PC-9 (cell line): ENCODE results near the gene ACTN1. TPM values are rescaled to one million over a fixed set of nuclear protein-coding genes. Genes with fewer than 3 reads are reported as not detected.

ENCODE experiments used
- BruUV-seq: library from RNA; stranded (reverse); fragments of 400-500 nt; replicated peaks from 2 replicates; lab custom pipeline; 2021; lab: Mats Ljungman, UMichigan
- CTCF ChIA-PET: fragments of 300-600 bp; sonication (Branson Sonifier 250); formaldehyde crosslinking; loops from one replicate; lab custom pipeline; 2022; ENCODE audit warnings: antibody characterized with exemption; lab: Charles Lee
- POLR2A ChIA-PET: fragments of 300-600 bp; sonication (Branson Sonifier 250); formaldehyde crosslinking; loops from one replicate; lab custom pipeline; 2022; ENCODE audit warnings: antibody characterized with exemption; ENCODE audit not compliant: unreplicated experiment; lab: Charles Lee
- DNase-seq, 2 experiments: peaks; one replicate each; pipeline versions ENCODE4 v3.0.0 to v3.0.0-alpha.2; 2015 to 2022; ENCODE audit warnings: mixed read lengths in 1 of 2
- H2AFZ ChIP-seq: fragments of 200-600 bp; sonication (generic); 2 replicates; pipeline ENCODE4 v1.8.1; 2017; ENCODE audit warnings: antibody characterized with exemption
- H3F3A ChIP-seq: fragments of 200-600 bp; sonication (generic); 2 replicates; pipeline ENCODE4 v1.8.1; 2017; ENCODE audit warnings: antibody characterized with exemption, mild to moderate bottlenecking, low read depth; ENCODE audit not compliant: insufficient read depth
- H3K27ac ChIP-seq: fragments of 200-600 bp; sonication (generic); 2 replicates; pipeline ENCODE4 v1.6.1; 2016; ENCODE audit warnings: mixed run types
- H3K27me3 ChIP-seq: fragments of 200-600 bp; sonication (generic); 2 replicates; pipeline ENCODE4 v1.6.1; 2016; ENCODE audit warnings: low read depth, mixed run types; ENCODE audit not compliant: insufficient read depth
- H3K36me3 ChIP-seq: fragments of 200-600 bp; sonication (generic); 2 replicates; pipeline ENCODE4 v1.6.1; 2016; ENCODE audit warnings: low read depth, mixed run types
- H3K4me1 ChIP-seq: fragments of 200-600 bp; sonication (generic); replicated peaks from 2 replicates; pipeline ENCODE4 v1.6.1; 2016; ENCODE audit warnings: mixed run types; ENCODE audit not compliant: insufficient read depth
- H3K4me2 ChIP-seq: fragments of 200-600 bp; sonication (generic); 2 replicates; pipeline ENCODE4 v1.6.1; 2017; ENCODE audit warnings: mixed run types
- H3K4me3 ChIP-seq: fragments of 200-600 bp; sonication (generic); 2 replicates; pipeline ENCODE4 v1.6.1; 2016; ENCODE audit warnings: mixed run types
- H3K79me2 ChIP-seq: fragments of 200-600 bp; sonication (generic); 2 replicates; pipeline ENCODE4 v1.6.1; 2017; ENCODE audit warnings: low read depth, mixed run types
- H3K9me2 ChIP-seq: fragments of 200-600 bp; sonication (generic); 2 replicates; pipeline ENCODE4 v1.8.1; 2017; ENCODE audit warnings: mild to moderate bottlenecking; ENCODE audit not compliant: insufficient read depth
- H3K9me3 ChIP-seq: fragments of 200-600 bp; sonication (generic); 2 replicates; pipeline ENCODE4 v1.8.1; 2016; ENCODE audit warnings: low read depth; ENCODE audit not compliant: insufficient read depth
- H4K20me1 ChIP-seq: fragments of 200-600 bp; sonication (generic); 2 replicates; pipeline ENCODE4 v1.8.1; 2017; ENCODE audit not compliant: insufficient read depth
- EZH2 ChIP-seq: fragments of 200-600 bp; sonication (generic); IDR thresholded peaks from 2 replicates; pipeline ENCODE4 v1.8.0; 2017; ENCODE audit warnings: antibody characterized with exemption, low read depth
- intact Hi-C: fragments of 100-400 bp; cut with micrococcal nuclease; formaldehyde crosslinking; loops from one replicate; pipeline ENCODE4 v1.10.0; 2022; ENCODE audit not compliant: unreplicated experiment
- total RNA-seq: library from RNA; stranded (reverse); gene quantifications from 2 replicates; pipeline ENCODE4 v1.2.3, GENCODE V29; 2021
- TF ChIP-seq, protein P1 (sequence below): fragments of 200-600 bp; sonication (generic); conservative IDR thresholded peaks from 2 replicates; pipeline ENCODE4 v1.6.1; 2017; ENCODE audit warnings: mixed run types, antibody characterized with exemption, mild to moderate bottlenecking, moderate library complexity

The ACTN1 gene
- total RNA-seq, 1 experiment from 2014 or later: 314 TPM

DNA sequence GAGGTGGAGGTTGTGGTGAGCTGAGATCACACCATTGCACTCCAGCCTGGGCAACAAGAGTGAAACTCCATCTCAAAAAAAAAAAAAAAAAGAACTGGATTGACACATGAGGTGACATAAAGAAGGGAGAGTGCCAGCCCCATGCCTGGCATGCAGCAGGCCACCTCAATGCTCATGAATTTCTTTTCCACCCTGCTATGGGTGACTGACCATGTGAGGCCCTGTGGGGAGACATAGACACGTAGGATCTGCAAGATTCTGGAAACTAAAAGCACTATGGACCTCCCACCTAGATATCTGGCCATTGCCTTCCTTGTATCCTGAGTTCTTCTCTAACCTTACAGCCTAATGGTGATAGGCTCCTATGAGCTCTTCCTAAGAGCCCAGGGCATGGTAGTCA is 5.6 kb upstream of the ACTN1 start:
- Histone ChIP-seq H3K4me2 (no peak overlapping the region), H3K4me3 (no peak overlapping the region), H3K79me2 (0 out of 2 replicates have a peak, but pooled peaks cover 5% of the 10 kb centered on the region), H3K9me3 (no peaks in the 10 kb centered on the region), H3K36me3 (no peaks in the 10 kb centered on the region), H4K20me1 (no peaks in the 10 kb centered on the region), H3K27ac (no peak overlapping the region), H3K4me1 (peaks cover 19% of the 10 kb centered on the region), H2AFZ (no peak overlapping the region), H3F3A (peaks cover 16% of the 10 kb centered on the region; the same call in 1 of the 2 replicates), H3K27me3 (no peaks in the 10 kb centered on the region), H3K9me2 (no peaks in the 10 kb centered on the region)
- POLR2A ChIA-PET: interaction anchor here (0.7 kb wide), 1 partner anchor 214 kb away, joined by 5 read pairs; no protein-coding TSS in a partner anchor
- BruUV-seq: no TSS peak
- no peak for TF ChIP-seq EZH2
- TF ChIP-seq, protein P1, sequence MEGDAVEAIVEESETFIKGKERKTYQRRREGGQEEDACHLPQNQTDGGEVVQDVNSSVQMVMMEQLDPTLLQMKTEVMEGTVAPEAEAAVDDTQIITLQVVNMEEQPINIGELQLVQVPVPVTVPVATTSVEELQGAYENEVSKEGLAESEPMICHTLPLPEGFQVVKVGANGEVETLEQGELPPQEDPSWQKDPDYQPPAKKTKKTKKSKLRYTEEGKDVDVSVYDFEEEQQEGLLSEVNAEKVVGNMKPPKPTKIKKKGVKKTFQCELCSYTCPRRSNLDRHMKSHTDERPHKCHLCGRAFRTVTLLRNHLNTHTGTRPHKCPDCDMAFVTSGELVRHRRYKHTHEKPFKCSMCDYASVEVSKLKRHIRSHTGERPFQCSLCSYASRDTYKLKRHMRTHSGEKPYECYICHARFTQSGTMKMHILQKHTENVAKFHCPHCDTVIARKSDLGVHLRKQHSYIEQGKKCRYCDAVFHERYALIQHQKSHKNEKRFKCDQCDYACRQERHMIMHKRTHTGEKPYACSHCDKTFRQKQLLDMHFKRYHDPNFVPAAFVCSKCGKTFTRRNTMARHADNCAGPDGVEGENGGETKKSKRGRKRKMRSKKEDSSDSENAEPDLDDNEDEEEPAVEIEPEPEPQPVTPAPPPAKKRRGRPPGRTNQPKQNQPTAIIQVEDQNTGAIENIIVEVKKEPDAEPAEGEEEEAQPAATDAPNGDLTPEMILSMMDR: no peak
- CTCF ChIA-PET: no interaction called here
- no peak for DNase-seq
- intact Hi-C loops: no loop called here

DNA sequence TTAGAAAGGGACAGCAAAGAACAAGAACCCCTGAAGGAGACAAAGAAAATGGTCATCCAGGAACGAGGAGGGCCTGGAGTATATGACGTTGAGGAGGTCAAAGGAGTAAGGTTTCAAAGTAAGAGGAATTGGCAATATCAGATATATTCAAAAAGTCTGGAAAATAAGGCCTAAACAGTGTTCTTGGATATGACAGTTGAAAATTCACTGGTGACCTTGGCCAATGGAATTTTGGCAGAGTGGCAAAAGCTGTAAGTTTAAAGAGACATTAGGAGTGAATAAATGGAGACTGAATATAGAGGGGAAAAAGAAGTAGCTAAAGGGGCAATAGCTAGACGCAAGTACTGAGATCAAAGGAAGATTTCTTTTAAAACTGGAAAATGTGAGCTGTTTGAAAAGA is 4.1 kb upstream of the ACTN1 start:
- Histone ChIP-seq H3K9me3 (no peaks in the 10 kb centered on the region), H3K27ac (no peak overlapping the region), H3K79me2 (peaks cover 9% of the 10 kb centered on the region), H3K27me3 (no peaks in the 10 kb centered on the region), H3K4me2 (no peak overlapping the region), H4K20me1 (no peaks in the 10 kb centered on the region), H2AFZ (no peak overlapping the region), H3K4me1 (peaks cover 19% of the 10 kb centered on the region), H3K36me3 (no peaks in the 10 kb centered on the region), H3K9me2 (no peaks in the 10 kb centered on the region), H3F3A (peaks cover 22% of the 10 kb centered on the region; the same call in 1 of the 2 replicates), H3K4me3 (no peak overlapping the region)
- no peak for TF ChIP-seq EZH2
- TF ChIP-seq, protein P1: no peak
- BruUV-seq: no TSS peak
- intact Hi-C loops: no loop called here
- CTCF ChIA-PET: no interaction called here
- DNase-seq: no peak
- POLR2A ChIA-PET: no interaction called here

DNA sequence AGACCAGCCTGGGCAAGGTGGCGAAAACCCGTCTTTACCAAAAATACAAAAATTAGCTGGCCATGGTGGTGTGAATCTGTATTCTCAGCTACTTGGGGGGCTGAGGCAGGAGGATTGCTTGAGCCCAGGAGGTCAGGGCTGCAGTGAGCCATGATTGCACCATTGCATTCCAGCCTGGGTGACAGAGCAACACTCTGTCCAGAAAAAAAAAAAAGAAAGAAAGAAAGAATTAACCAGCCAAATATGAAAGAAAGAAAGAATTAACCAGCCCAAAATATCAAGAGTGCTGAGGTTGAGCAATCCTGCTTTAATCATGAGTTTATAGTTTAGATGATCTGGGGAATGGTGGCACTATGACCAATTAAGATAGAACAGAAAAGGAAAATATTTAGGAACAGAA is 3.5 kb upstream of the ACTN1 start:
- H4K20me1 ChIP-seq: no peaks in the 10 kb centered on the region
- no peak overlapping the region for H3K27ac ChIP-seq
- TF ChIP-seq, protein P1: no peak
- no peak for TF ChIP-seq EZH2
- BruUV-seq: no TSS peak
- H3K4me1 ChIP-seq: peaks cover 19% of the 10 kb centered on the region
- H2AFZ ChIP-seq: no peak overlapping the region
- no peaks in the 10 kb centered on the region for H3K9me3 ChIP-seq
- H3K9me2 ChIP-seq: no peaks in the 10 kb centered on the region
- no peak for DNase-seq
- H3K79me2 ChIP-seq: peaks cover 14% of the 10 kb centered on the region
- intact Hi-C loops: no loop called here
- H3F3A ChIP-seq: peaks cover 25% of the 10 kb centered on the region; the same call in 1 of the 2 replicates
- no peak overlapping the region for H3K4me2 ChIP-seq
- H3K36me3 ChIP-seq: no peaks in the 10 kb centered on the region
- H3K27me3 ChIP-seq: no peaks in the 10 kb centered on the region
- no peak overlapping the region for H3K4me3 ChIP-seq
- CTCF ChIA-PET: interaction anchor here (1.4 kb wide), 1 partner anchor 41 kb away, joined by 3 read pairs; no protein-coding TSS in a partner anchor
- POLR2A ChIA-PET: no interaction called here
